K562 (cell line): Measurements from ENCODE around the gene NEB. TPM values are rescaled to one million over a fixed set of nuclear protein-coding genes. Genes with fewer than 3 reads are reported as not detected.

Experiments
- CHAMP1 ChIP-seq: fragments of 450-650 bp; IDR thresholded peaks from 2 replicates; pipeline ENCODE4 v1.6.1; 2016; ENCODE audit warnings: mild to moderate bottlenecking
- DMBX1 ChIP-seq: fragments of 250-450 bp; sonication (Bioruptor Pico); IDR thresholded peaks from 2 replicates; pipeline ENCODE4 v1.8.0; 2022; ENCODE audit warnings: inconsistent platforms, mild to moderate bottlenecking, moderate library complexity, borderline replicate concordance
- E2F3 ChIP-seq: fragments of 250-450 bp; sonication (Bioruptor Pico); IDR thresholded peaks from 2 replicates; pipeline ENCODE4 v1.4.0; 2020; ENCODE audit warnings: mild to moderate bottlenecking
- E4F1 ChIP-seq: fragments of 250-450 bp; sonication (Bioruptor Pico); IDR thresholded peaks from 2 replicates; pipeline ENCODE4 v1.5.0; 2021; ENCODE audit warnings: mild to moderate bottlenecking, borderline replicate concordance
- MEF2D ChIP-seq: conservative IDR thresholded peaks from 2 replicates; pipeline ENCODE4 v1.6.1; 2016; ENCODE audit warnings: low read depth, missing genetic modification characterization, missing compliant biosample characterization
- NR1H2 ChIP-seq: sonication (generic); formaldehyde crosslinking; IDR thresholded peaks from 2 replicates; pipeline ENCODE4 v1.4.0; 2020; ENCODE audit warnings: mild to moderate bottlenecking, missing genetic modification reagents
- PML ChIP-seq: IDR thresholded peaks from 2 replicates; pipeline ENCODE4 v1.6.1; 2012; ENCODE audit warnings: low read length, inconsistent platforms
- PYGO2 ChIP-seq: fragments of 450-650 bp; IDR thresholded peaks from 2 replicates; pipeline ENCODE4 v1.6.1; 2016; ENCODE audit warnings: mild to moderate bottlenecking, missing genetic modification characterization, moderate library complexity, missing compliant biosample characterization
- TBP ChIP-seq: optimal IDR thresholded peaks from 2 replicates; pipeline ENCODE3; 2011; ENCODE audit warnings: low read depth, low read length, improper control_type of control experiment
- ZNF217 ChIP-seq: sonication (generic); formaldehyde crosslinking; IDR thresholded peaks from 2 replicates; pipeline ENCODE4 v1.8.0; 2022; ENCODE audit warnings: mild to moderate bottlenecking, missing genetic modification reagents
- ZNF354B ChIP-seq: fragments of 250-450 bp; sonication (Bioruptor Pico); IDR thresholded peaks from 2 replicates; pipeline ENCODE4 v1.4.0; 2020
- ZNF507 ChIP-seq: conservative IDR thresholded peaks from 2 replicates; pipeline ENCODE4 v1.6.1; 2017; ENCODE audit warnings: missing genetic modification characterization, missing compliant biosample characterization
- ZNF77 ChIP-seq: fragments of 250-450 bp; sonication (Bioruptor Pico); IDR thresholded peaks from 2 replicates; pipeline ENCODE4 v1.5.0; 2020
- polyA plus RNA-seq, 8 experiments: library from polyadenylated mRNA; depleted of rRNA in 4 of 8; stranded (reverse) in 5 of 8; unstranded in 3 of 8; fragments of >200 nt; fragmentation: Nextera tagmentation in 2 of 8; fragmentation: Illumina TruSeq in 1 of 8; extraction: Ambion mirVana in 2 of 8; extraction: Trizol in 1 of 8; gene quantifications; 2 replicates each; pipeline versions ENCODE4 v1.2.1 to v1.2.3, GENCODE V29; 2011 to 2014; ENCODE audit warnings: inconsistent platforms in 1 of 8, missing spikeins in 1 of 8
- total RNA-seq, 7 experiments: library from RNA; depleted of rRNA in 6 of 7; stranded (reverse); fragments of >200 nt in 6 of 7; fragmentation: Illumina TruSeq in 2 of 7; extraction: Trizol in 2 of 7; gene quantifications; 2 replicates each; pipeline versions ENCODE4 v1.2.1 to v1.2.3, GENCODE V29; 2011 to 2021; ENCODE audit warnings: low replicate concordance in 1 of 7
- TF ChIP-seq, protein P1 (sequence below): fragments of 200-600 bp; sonication (generic); IDR thresholded peaks from one replicate; pipeline ENCODE4 v1.6.1; 2012; ENCODE audit warnings: mild to moderate bottlenecking, low read depth, low read length, inconsistent platforms

NEB gene
- total and polyA plus RNA-seq, 9 of the 15 experiments (the other 6 are each of a cell fraction or from before 2014, with no cell fraction given) = 1.7 to 3.8 (median 2.9) TPM

DNA sequence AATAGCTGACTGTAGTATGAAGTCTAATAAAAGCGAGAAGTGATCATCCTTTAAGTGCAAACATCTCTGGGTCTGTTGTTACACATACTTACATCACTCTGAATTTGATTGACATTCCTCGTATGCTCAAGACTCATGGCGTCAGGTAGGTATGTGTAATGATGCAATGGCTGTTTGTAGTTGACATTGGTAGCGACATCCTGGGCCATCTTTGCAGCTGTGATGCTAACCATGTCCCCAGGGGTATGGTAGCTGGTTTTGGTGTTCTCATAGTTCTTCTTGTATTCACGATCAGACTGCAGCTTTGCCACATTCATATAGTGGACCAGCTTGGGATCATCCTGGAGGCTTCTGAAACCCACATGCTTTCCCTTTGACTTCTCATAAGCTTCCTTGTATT lies 62.0 kb downstream of the NEB start (continued):
- TF ChIP-seq, protein P1, sequence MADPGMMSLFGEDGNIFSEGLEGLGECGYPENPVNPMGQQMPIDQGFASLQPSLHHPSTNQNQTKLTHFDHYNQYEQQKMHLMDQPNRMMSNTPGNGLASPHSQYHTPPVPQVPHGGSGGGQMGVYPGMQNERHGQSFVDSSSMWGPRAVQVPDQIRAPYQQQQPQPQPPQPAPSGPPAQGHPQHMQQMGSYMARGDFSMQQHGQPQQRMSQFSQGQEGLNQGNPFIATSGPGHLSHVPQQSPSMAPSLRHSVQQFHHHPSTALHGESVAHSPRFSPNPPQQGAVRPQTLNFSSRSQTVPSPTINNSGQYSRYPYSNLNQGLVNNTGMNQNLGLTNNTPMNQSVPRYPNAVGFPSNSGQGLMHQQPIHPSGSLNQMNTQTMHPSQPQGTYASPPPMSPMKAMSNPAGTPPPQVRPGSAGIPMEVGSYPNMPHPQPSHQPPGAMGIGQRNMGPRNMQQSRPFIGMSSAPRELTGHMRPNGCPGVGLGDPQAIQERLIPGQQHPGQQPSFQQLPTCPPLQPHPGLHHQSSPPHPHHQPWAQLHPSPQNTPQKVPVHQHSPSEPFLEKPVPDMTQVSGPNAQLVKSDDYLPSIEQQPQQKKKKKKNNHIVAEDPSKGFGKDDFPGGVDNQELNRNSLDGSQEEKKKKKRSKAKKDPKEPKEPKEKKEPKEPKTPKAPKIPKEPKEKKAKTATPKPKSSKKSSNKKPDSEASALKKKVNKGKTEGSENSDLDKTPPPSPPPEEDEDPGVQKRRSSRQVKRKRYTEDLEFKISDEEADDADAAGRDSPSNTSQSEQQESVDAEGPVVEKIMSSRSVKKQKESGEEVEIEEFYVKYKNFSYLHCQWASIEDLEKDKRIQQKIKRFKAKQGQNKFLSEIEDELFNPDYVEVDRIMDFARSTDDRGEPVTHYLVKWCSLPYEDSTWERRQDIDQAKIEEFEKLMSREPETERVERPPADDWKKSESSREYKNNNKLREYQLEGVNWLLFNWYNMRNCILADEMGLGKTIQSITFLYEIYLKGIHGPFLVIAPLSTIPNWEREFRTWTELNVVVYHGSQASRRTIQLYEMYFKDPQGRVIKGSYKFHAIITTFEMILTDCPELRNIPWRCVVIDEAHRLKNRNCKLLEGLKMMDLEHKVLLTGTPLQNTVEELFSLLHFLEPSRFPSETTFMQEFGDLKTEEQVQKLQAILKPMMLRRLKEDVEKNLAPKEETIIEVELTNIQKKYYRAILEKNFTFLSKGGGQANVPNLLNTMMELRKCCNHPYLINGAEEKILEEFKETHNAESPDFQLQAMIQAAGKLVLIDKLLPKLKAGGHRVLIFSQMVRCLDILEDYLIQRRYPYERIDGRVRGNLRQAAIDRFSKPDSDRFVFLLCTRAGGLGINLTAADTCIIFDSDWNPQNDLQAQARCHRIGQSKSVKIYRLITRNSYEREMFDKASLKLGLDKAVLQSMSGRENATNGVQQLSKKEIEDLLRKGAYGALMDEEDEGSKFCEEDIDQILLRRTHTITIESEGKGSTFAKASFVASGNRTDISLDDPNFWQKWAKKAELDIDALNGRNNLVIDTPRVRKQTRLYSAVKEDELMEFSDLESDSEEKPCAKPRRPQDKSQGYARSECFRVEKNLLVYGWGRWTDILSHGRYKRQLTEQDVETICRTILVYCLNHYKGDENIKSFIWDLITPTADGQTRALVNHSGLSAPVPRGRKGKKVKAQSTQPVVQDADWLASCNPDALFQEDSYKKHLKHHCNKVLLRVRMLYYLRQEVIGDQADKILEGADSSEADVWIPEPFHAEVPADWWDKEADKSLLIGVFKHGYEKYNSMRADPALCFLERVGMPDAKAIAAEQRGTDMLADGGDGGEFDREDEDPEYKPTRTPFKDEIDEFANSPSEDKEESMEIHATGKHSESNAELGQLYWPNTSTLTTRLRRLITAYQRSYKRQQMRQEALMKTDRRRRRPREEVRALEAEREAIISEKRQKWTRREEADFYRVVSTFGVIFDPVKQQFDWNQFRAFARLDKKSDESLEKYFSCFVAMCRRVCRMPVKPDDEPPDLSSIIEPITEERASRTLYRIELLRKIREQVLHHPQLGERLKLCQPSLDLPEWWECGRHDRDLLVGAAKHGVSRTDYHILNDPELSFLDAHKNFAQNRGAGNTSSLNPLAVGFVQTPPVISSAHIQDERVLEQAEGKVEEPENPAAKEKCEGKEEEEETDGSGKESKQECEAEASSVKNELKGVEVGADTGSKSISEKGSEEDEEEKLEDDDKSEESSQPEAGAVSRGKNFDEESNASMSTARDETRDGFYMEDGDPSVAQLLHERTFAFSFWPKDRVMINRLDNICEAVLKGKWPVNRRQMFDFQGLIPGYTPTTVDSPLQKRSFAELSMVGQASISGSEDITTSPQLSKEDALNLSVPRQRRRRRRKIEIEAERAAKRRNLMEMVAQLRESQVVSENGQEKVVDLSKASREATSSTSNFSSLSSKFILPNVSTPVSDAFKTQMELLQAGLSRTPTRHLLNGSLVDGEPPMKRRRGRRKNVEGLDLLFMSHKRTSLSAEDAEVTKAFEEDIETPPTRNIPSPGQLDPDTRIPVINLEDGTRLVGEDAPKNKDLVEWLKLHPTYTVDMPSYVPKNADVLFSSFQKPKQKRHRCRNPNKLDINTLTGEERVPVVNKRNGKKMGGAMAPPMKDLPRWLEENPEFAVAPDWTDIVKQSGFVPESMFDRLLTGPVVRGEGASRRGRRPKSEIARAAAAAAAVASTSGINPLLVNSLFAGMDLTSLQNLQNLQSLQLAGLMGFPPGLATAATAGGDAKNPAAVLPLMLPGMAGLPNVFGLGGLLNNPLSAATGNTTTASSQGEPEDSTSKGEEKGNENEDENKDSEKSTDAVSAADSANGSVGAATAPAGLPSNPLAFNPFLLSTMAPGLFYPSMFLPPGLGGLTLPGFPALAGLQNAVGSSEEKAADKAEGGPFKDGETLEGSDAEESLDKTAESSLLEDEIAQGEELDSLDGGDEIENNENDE = no peak
- TF ChIP-seq PYGO2 (tag) = peak; percentile 60; the same call in 1 of the 2 replicates
- TF ChIP-seq E4F1 (CRISPR knock-in tag) = no peak
- TF ChIP-seq TBP = no peak
- TF ChIP-seq PML = no peak
- peak; percentile 48; the same call in 1 of the 2 replicates for TF ChIP-seq ZNF354B
- no peak for TF ChIP-seq NR1H2 (CRISPR knock-in tag)
- peak; percentile 77 for TF ChIP-seq MEF2D (tag)
- no peak for TF ChIP-seq ZNF217
- no peak for TF ChIP-seq CHAMP1
- no peak for TF ChIP-seq E2F3 (CRISPR knock-in tag)
- TF ChIP-seq DMBX1 (CRISPR knock-in tag) = peak; percentile 95; the same call in 1 of the 2 replicates
- no peak for TF ChIP-seq ZNF507 (tag)
- no peak for TF ChIP-seq ZNF77 (CRISPR knock-in tag)
